ENCODE measurements around the gene ENPP7.

DNA sequence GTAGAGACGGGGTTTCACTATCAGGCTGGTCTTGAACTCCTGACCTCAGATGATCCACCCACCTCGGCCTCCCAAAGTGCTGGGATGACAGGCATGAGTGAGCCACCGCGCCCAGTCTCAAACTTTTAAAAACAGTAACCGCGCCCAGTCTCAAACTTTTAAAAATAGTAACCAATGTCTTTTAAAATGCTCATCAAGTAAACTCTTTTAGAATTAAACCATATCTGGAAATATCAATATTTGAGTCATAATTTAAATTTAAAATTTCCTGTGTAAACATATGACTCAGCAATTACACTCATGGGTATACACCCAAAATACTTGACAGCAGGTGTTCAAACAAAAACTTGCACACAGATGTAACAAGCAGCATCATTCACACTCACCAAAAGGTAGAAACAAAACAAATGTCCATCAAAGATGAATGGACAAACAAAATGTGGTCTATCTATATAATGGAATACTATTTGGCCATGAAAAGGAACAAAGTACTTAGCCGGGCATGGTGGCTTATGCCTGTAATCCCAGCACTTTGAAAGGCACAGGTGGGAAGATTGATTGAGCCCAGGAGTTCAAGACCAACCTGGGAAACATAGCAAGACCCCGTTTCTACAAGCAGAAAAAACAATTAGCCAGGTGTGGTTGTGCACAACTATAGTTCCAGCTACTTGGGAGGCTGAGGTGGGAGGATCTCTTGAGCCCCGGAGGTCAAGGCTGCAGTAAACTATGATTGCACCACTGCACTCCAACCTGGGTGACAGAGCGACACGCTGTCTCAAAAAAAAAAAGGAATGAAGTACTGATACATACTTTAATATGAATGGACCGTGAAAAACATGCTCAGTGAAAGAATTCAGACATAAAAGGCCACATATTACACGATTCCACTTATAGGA lies 20.2 kb downstream of the ENPP7 start:
- TF ChIP-seq, protein P1, sequence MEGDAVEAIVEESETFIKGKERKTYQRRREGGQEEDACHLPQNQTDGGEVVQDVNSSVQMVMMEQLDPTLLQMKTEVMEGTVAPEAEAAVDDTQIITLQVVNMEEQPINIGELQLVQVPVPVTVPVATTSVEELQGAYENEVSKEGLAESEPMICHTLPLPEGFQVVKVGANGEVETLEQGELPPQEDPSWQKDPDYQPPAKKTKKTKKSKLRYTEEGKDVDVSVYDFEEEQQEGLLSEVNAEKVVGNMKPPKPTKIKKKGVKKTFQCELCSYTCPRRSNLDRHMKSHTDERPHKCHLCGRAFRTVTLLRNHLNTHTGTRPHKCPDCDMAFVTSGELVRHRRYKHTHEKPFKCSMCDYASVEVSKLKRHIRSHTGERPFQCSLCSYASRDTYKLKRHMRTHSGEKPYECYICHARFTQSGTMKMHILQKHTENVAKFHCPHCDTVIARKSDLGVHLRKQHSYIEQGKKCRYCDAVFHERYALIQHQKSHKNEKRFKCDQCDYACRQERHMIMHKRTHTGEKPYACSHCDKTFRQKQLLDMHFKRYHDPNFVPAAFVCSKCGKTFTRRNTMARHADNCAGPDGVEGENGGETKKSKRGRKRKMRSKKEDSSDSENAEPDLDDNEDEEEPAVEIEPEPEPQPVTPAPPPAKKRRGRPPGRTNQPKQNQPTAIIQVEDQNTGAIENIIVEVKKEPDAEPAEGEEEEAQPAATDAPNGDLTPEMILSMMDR (IDR thresholded peaks at IDR 0.05), result no peak
- TF ChIP-seq POLR2A (IDR thresholded peaks at IDR 0.05), result no peak
